ENCODE results near the gene FOXL3. TPM values are rescaled to one million over a fixed set of nuclear protein-coding genes. Genes with fewer than 3 reads are reported as not detected.

The FOXL3 gene
- total RNA-seq, 4 donors from 2014 or later = not detected

GRCh38 chr7:255721-256361 is 34.1 kb upstream of the FOXL3 start:
- DNase-seq = no peak
- TF ChIP-seq, protein P1, sequence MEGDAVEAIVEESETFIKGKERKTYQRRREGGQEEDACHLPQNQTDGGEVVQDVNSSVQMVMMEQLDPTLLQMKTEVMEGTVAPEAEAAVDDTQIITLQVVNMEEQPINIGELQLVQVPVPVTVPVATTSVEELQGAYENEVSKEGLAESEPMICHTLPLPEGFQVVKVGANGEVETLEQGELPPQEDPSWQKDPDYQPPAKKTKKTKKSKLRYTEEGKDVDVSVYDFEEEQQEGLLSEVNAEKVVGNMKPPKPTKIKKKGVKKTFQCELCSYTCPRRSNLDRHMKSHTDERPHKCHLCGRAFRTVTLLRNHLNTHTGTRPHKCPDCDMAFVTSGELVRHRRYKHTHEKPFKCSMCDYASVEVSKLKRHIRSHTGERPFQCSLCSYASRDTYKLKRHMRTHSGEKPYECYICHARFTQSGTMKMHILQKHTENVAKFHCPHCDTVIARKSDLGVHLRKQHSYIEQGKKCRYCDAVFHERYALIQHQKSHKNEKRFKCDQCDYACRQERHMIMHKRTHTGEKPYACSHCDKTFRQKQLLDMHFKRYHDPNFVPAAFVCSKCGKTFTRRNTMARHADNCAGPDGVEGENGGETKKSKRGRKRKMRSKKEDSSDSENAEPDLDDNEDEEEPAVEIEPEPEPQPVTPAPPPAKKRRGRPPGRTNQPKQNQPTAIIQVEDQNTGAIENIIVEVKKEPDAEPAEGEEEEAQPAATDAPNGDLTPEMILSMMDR (IDR thresholded peaks at IDR 0.05) = no peak
- no peak for TF ChIP-seq POLR2A (IDR thresholded peaks at IDR 0.05)
- intact Hi-C loops (cut with DNase I; ENCODE audit: low total_unique reads) = no loop called here
- no peaks in the 10 kb centered on the region for H3K36me3 ChIP-seq
- no peak overlapping the region for H3K27ac ChIP-seq
- no peaks in the 10 kb centered on the region for H3K27me3 ChIP-seq
- no peaks in the 10 kb centered on the region for H3K9me3 ChIP-seq
- no peaks in the 10 kb centered on the region for H3K4me1 ChIP-seq
- H3K4me3 ChIP-seq = no peak overlapping the region

- TF ChIP-seq POLR2A (IDR thresholded peaks at IDR 0.05) = no peak
- TF ChIP-seq, protein P1 (IDR thresholded peaks at IDR 0.05) = no peak
- Histone ChIP-seq H3K36me3 (no peaks in the 10 kb centered on the region), H3K9me3 (no peaks in the 10 kb centered on the region), H3K27me3 (no peaks in the 10 kb centered on the region), H3K4me3 (no peak overlapping the region), H3K27ac (no peak overlapping the region), H3K4me1 (no peaks in the 10 kb centered on the region)
- intact Hi-C loops (cut with DNase I; ENCODE audit: low total_unique reads) = no loop called here
- DNase-seq = no peak
Observed at GRCh38 chr7:256461-256940, 33.5 kb upstream of the FOXL3 start.

GRCh38 chr7:256981-257646 is 32.9 kb upstream of the FOXL3 start:
- intact Hi-C loops (cut with DNase I; ENCODE audit: low total_unique reads) = no loop called here
- Histone ChIP-seq H3K4me3 (no peak overlapping the region), H3K27me3 (no peaks in the 10 kb centered on the region), H3K9me3 (no peaks in the 10 kb centered on the region), H3K27ac (no peak overlapping the region), H3K4me1 (no peaks in the 10 kb centered on the region), H3K36me3 (no peaks in the 10 kb centered on the region)
- DNase-seq = no peak
- TF ChIP-seq POLR2A (IDR thresholded peaks at IDR 0.05) = no peak
- TF ChIP-seq, protein P1 (IDR thresholded peaks at IDR 0.05) = no peak

DNA sequence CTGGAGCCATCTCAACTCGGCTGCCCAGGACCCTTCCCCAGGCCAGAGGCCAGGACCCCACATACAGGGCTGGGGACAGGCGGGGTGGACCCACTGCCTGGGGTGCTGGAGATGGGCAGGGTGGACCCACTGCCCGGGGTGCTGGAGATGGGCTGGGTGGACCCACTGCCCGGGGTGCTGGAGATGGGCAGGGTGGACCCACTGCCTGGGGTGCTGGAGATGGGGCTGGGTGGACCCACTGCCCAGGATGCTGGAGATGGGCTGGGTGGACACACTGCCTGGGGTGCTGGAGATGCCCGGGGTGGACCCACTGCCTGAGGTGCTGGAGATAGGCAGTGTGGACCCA is 32.4 kb upstream of the FOXL3 start:
- intact Hi-C loops (cut with DNase I; ENCODE audit: low total_unique reads) = no loop called here
- H3K4me1 ChIP-seq = no peaks in the 10 kb centered on the region
- DNase-seq = no peak
- H3K9me3 ChIP-seq = no peaks in the 10 kb centered on the region
- H3K4me3 ChIP-seq = no peak overlapping the region
- TF ChIP-seq POLR2A (IDR thresholded peaks at IDR 0.05) = no peak
- TF ChIP-seq, protein P1 (IDR thresholded peaks at IDR 0.05) = no peak
- H3K27me3 ChIP-seq = no peaks in the 10 kb centered on the region
- no peak overlapping the region for H3K27ac ChIP-seq
- H3K36me3 ChIP-seq = no peaks in the 10 kb centered on the region

DNA sequence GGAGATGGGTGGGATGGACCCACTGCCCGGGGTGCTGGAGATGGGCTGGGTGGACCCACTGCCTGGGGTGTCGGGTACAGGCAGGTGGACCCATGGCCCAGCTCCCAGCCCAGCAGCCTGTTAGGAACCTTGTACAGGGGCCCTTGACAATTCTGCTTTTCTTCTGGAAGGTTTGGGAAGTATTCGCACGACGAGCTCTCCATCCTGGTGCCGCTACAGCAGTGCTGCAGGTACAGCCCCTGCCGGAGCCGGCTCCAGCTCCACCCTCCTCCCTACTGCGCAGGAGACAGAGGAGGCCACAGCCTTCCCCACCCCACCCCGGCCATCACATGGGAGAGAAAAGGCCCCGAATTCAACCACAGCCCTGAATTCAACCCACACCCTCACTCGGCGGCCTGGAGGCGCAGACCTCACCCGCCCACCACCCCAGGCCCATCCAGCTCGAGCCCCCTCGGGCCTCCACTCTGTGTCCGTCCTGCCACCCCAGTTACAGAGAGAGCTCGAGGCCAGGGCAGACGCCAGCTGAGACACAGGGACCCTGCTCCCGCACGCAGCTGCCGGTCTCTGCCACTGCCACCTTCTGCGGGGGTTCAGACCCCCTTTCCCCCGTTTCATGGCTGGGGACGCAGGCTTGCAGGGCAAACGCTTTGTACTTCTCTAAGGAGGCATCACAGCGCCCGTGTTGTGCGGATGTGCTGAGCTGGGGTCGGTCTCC is 31.3 kb upstream of the FOXL3 start:
- H3K4me3 ChIP-seq = no peak overlapping the region
- TF ChIP-seq, protein P1 (IDR thresholded peaks at IDR 0.05) = no peak
- no peak for TF ChIP-seq POLR2A (IDR thresholded peaks at IDR 0.05)
- no peaks in the 10 kb centered on the region for H3K9me3 ChIP-seq
- H3K36me3 ChIP-seq = no peaks in the 10 kb centered on the region
- H3K27ac ChIP-seq = no peak overlapping the region
- no peak for DNase-seq
- intact Hi-C loops (cut with DNase I; ENCODE audit: low total_unique reads) = no loop called here
- no peaks in the 10 kb centered on the region for H3K27me3 ChIP-seq
- H3K4me1 ChIP-seq = no peaks in the 10 kb centered on the region

Data from uterus (tissue), 4 donors.